AG09309 (cell line): ENCODE results near the gene RERE.
A peak's percentile ranks its signal among the peaks of the same experiment; 100 is the strongest.

ENCODE experiments used
- DNase-seq: peaks from one replicate; pipeline ENCODE4 v3.0.0-alpha.2; 2010; ENCODE audit warnings: low read depth
- H3K4me3 ChIP-seq: 2 replicates; pipeline ENCODE4 v1.5.1; 2011; ENCODE audit warnings: mild to moderate bottlenecking, low read depth, low read length, moderate library complexity; ENCODE audit not compliant: control insufficient read depth
- CTCF ChIP-seq: IDR thresholded peaks from 2 replicates; pipeline ENCODE4 v1.5.1; 2011; ENCODE audit warnings: mild to moderate bottlenecking, low read depth, low read length, inconsistent platforms; ENCODE audit not compliant: insufficient read depth, control insufficient read depth; ENCODE audit errors: missing control alignments

The RERE gene

DNA sequence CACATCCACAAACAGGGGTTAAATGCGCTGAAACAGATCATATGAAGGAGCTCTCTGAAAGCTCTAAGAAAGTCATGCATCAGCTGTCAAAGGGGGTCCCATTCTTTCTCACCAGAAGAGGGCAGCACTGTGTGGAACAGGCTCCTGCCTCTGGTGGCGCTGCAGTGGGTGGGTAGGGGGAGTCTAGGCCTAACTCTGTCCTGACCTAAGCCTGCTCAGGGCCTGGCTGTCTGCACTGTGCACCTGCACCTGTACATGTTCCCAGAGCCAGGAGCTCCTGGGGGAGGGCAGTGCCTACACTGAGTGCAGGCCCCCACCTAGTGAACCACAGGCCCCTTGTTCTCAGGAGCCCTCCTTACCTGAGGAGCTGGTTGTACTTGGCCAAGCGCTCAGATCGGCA lies 45.1 kb upstream of the RERE start:
- no peak overlapping the region for H3K4me3 ChIP-seq
- DNase-seq, result no peak
- peak; percentile 64 for TF ChIP-seq CTCF

DNA sequence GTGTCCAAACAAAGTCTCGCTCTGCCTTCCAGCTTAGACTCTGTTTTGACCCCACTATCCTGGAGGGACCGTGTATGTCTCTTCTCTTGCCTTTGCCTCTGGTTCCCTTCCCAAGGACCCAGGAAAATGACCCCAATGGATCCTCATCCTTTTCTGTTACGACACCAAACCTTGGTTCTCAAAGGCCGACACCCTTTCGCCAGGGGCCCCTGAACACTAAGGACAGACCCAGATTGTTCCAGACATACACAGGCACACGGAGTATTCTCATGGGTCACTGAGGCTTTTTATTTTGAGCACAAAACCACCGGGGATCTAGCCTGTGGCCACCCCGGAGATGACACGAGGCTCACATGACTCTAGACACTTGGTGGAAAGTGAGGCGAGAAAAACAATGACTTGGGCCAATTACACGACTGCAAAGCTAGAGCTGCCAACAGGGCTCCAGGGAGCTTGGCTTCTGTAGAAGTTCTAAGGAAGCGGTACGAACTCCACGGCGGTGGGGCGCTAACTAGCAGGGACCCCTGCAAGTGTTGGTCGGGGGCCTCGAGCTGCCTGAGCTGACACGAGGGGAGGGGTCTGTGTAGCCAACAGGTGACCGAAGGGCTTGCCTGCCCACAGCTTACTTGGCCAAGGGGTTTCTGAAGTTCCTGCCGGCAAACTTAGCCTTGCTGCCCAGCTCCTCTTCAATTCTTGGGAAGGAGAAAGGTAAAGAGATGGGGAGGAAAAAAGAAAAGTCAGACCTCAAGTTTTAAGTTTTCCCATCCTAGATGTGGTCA lies 43.5 kb upstream of the RERE start:
- no peak for TF ChIP-seq CTCF
- DNase-seq, result no peak
- H3K4me3 ChIP-seq, result no peak overlapping the region

DNA sequence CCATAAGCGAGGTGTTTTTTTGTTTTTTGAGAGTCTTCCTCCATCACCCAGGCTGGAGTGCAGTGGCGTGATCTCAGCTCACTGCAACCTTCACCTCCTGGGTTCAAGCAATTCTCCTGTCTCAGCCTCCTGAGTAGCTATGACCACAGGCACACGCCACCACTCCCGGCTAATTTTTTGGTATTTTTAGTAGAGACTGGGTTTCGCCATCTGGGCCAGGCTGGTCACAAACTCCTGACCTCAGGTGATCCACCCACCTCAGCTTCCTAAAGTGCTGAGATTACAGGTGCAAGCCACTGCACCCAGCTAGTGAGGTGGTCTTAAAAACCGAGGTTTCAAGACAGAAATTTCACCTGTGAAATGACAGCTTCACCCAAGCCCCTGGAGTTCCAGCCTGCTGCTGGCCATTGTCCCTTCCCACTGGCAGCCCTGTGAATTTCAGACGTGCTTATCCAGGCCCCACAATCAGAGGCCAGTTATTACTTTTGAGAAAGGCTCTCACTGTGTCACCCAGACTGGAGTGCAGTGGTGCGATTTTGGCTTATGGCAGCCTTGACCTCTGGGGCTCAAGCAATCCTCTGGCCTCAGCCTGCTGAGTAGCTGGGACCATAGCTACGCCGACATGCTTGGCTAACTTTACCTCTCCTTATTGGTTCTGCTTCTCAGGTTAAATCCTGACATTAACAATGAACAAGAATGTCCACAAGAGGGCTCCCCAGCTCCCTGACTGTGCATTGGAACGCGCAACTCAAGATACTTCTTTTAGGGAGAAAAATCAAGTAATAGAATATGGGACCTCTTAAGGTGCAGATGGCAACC lies 41.7 kb upstream of the RERE start:
- no peak overlapping the region for H3K4me3 ChIP-seq
- TF ChIP-seq CTCF, result peak; percentile 63
- DNase-seq, result no peak

- no peak overlapping the region for H3K4me3 ChIP-seq
- TF ChIP-seq CTCF, result no peak
- DNase-seq, result no peak
Observed at GRCh38 chr1:8858112-8858668, 40.8 kb upstream of the RERE start.

DNA sequence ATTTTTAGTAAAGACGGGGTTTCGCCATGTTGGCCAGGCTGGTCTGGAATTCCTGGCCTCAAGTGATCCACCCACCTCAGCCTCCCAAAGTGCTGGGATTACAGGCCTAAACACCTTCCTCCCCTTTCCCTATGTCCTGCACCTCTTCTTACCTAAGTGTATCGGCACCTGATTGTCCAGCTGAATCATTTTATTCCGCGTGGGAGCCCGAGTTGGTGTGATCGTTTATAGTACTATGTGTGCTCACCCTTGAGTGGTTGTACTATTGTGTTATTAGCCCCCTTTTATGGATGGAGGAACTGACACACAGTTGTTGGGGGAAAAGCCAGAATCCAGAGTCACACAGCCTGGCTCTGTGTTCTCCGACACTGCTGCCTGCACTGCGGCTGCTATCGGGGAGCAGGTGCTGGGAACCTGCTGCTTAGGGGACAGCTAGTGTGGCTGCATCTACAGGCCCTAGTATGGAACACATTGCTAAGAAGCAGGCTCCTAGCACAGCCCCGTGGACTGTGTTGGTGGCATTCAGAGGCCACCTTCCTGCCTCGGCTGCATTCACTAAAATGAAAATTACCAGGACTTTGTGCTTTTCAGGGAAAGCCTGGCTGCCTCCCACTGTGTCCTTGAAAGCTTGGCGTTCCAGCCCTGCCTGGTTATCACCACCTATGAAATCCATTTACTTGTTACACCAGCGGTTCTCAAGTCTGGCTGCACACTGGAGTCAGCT lies 39.4 kb upstream of the RERE start:
- no peak overlapping the region for H3K4me3 ChIP-seq
- TF ChIP-seq CTCF, result no peak
- DNase-seq, result no peak

DNA sequence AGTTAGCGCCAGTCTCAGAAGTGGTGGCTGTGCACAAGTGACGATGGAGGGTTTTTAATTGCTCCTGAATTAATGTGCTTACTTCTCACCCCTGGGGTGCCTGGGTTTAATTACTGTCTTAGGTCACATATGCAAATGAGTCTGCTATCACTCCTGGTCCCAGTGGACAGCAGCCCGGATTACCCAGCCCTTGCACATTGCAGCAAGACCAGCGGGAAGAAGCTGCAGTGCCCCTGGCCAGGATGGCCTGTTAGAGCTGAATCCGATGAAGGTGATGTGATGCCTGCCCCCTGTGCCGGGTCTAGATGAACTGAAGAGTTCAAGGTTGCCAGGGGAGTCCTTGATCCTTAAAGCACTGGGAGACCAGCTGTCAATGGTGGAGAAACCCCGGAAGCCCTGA lies 36.8 kb upstream of the RERE start:
- H3K4me3 ChIP-seq, result no peak overlapping the region
- DNase-seq, result no peak
- no peak for TF ChIP-seq CTCF
